GM18498 (cell line): ENCODE results near the gene POLR3K.

Experiments
- ATAC-seq: cut with Tn5 transposase; IDR thresholded peaks from one replicate; pipeline ENCODE4 v1.9.1; 2021; ENCODE audit warnings: mild to moderate bottlenecking, moderate library complexity; ENCODE audit not compliant: unreplicated experiment

POLR3K gene

GRCh38 chr16:66309-67182 lies 13.1 kb upstream of the POLR3K start:
- ATAC-seq: no peak

GRCh38 chr16:65745-66144 lies 12.3 kb upstream of the POLR3K start:
- no peak for ATAC-seq

GRCh38 chr16:64914-65255 lies 11.5 kb upstream of the POLR3K start:
- ATAC-seq: no peak

DNA sequence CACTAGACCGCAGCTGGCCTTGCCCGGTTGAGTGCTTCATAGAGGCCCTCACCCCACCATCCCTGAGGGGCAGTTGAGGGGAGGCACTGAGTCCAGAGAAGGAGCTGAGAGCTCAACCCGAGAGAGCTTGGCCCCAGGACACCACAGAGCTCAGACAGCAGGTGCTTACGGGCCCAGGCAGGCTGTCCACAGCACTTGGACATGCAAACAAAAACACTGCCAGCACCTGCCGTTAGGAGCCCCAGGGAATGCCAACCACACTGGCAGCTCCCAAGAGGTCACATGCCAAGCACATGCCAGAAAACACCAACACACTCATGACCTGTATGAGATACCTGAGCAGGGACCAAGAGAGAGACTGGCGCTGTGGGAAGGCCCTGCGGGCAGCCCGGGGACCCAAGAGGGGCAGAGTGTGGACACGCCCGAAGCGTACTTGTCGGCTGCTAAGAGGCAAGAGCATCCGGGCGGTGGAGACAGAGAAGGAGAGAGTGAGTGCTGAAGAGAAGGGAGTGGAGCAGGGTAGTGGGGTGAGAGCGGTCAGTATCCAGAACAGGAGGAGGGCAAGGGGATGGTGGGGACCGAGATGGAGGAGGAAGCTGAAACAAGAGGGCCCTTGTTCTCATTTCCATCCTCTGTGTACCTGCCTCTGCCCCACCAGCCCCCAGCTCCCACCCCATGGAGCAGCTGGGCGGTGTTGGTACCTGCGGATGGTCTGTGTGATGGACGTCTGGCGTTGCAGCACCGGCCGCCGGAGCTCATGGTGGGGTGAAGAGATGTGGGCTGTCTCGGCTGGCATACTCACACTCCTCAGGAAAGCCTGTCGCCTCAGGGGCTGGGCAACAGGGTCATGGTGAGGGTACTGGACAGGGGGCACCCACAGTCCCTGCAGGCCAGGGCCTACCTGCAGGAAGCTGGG lies 10.8 kb upstream of the POLR3K start:
- no peak for ATAC-seq

- ATAC-seq: no peak
Measured at GRCh38 chr16:63466-63865, 10.1 kb upstream of the POLR3K start.

GRCh38 chr16:62968-63391 lies 9.6 kb upstream of the POLR3K start:
- no peak for ATAC-seq

- no peak for ATAC-seq
Measured at GRCh38 chr16:62283-62967, 9.0 kb upstream of the POLR3K start.

- no peak for ATAC-seq
Measured at GRCh38 chr16:61879-62281, 8.5 kb upstream of the POLR3K start.

- no peak for ATAC-seq
Measured at GRCh38 chr16:60929-61878, 7.8 kb upstream of the POLR3K start.

GRCh38 chr16:60166-60565 lies 6.8 kb upstream of the POLR3K start:
- no peak for ATAC-seq

- no peak for ATAC-seq
Measured at GRCh38 chr16:59440-60059, 6.1 kb upstream of the POLR3K start.

DNA sequence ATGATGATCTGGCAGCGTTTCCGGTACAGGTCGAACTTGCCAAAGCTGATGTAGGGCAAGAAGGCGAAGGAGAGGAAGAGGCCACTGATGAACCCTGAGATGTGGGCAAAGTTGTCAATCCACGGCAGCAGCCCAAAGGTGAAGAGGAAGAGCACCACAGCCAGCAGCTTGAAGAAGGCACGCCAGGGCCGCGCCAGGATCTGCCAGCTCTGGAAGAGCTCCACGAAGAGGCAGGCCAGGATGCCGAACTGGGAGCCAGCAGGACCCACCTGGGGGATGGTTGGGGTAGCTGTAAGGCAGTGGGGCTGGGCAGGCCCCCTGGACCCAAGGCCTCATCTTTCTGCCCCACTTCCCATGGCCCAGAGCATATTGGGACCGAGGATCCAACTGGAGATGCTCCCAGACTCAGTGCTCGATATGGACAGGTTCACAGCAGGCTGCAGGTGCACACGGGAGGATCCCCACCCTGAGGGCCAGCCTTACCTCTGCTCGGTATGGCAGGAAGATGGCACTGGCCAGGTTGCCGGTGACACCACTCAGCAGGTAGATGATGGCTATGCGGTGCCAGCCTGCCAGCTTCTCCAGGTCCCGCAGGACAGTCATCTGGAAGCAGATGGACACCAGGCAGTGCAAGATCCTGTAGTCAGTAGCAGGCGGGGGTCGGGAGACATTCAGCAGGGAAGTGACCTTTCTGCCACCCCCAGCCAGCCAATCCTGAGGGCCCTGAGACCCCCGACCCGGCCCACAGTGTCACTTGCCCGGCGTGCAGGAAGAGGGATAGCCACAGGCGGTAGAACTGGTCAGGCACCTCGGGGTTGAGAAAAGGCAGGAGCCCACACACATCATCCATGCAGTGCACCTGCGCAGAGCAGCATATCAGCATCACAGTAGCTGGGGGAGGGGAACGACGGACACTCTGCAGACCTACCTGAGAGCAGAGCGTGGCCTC lies 5.4 kb upstream of the POLR3K start:
- no peak for ATAC-seq

DNA sequence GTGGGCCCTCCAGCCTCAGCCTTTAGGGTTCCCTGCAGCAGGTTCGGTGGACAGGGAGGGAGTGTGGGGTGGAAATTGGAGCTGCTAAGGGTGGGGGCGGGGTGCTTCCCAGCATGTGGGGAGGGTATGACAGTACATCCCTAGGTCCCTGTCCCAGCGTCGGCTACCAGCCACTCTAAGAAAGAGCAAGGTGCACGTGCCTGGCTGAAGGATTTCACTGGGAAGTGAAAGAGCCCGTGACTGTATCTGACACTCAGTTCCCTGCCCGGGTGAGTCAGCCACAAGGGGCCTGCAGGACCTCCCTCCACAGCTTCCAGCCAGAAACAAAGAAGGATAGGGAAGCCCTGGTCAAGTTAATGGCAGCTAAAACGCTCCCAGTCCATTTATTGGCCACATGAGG lies 4.3 kb upstream of the POLR3K start:
- no peak for ATAC-seq

- ATAC-seq: no peak
Measured at GRCh38 chr16:56231-56927, 3.0 kb upstream of the POLR3K start.

DNA sequence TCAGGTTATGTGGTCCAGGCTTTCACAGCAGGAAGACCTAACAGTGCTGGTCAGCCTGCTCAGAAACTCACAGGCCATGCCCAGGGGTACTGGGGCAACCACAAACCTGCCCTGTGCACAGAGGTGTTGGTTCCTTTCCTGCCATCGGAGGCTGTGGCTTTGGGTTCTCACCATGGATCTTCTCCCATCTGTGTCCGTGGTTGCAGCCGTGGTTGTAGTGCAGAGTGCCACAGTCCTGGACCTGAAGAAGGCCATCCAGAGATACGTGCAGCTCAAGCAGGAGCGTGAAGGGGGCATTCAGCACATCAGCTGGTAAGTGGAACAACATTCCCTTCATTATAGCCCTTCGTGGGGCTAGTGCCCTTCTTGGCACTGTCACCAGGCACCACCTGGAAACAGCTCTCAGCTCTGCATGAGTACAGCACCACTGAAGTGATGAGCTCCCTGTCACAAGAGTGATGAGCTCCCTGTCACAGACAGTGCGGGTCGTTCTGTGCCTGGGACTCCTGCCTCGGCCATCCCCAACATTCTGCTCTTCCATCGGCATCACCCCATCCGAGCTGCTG lies 2.2 kb upstream of the POLR3K start:
- no peak for ATAC-seq

- no peak for ATAC-seq
Measured at GRCh38 chr16:54237-54581, 801 bp upstream of the POLR3K start.

- ATAC-seq: no peak
Measured at GRCh38 chr16:50769-51591, 2.4 kb downstream of the POLR3K start.
